ENCODE data around the gene ACP3.
A peak's percentile ranks its signal among the peaks of the same experiment; 100 is the strongest.
"Not testable (repeated sequence)": the region's sequence is repeated elsewhere in the genome, so short reads cannot be mapped to it uniquely, and the experiment has no call there.

The ACP3 gene

DNA sequence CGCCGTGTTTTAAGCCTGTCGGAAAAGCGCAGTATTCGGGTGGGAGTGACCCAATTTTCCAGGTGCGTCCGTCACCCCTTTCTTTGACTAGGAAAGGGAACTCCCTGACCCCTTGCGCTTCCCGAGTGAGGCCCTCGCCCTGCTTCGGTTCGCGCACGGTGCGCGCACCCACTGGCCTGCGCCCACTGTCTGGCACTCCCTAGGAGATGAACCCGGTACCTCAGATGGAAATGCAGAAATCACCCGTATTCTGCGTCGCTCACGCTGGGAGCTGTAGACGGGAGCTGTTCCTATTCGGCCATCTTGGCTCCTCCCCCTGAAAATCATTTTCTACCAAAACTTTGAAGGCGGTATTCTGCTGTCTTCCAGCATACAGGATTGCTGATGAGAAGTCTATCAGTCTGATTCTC lies 59.7 kb downstream of the ACP3 start:
- DNase-seq: not testable (repeated sequence)

DNA sequence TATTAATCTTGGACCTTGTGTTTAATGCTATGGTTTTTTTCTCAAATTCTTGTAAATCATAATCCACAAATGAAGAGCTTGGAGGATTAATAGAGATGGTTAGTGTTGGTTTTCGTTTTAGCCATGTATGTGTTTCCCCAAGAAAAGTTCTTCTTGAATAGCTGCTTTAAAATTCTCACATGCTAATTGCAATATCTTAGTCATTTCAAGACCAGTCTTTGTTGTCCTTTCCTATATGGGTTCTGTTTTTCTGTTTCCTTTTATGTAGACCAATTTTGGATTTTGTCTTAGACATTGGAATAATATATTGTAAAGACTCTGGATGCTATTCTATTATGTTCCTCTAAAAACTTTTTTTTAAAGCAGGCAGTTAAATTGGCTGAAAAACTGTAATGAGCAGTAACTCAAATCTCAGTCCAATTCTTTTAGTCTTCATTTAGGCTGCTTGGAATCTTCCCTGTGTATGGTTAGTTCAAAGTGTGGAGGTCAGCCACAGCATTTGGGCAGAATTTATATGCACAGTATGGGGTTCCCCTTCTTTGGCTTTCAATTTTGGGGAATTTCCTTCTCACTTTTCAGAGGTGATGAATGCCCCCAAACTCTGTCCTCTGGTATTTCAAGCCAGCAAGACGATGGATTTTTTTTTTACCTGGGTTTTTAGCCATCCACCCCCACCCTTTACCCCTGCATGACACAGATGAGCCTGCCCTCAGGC lies 61.0 kb downstream of the ACP3 start:
- no peak for DNase-seq

DNA sequence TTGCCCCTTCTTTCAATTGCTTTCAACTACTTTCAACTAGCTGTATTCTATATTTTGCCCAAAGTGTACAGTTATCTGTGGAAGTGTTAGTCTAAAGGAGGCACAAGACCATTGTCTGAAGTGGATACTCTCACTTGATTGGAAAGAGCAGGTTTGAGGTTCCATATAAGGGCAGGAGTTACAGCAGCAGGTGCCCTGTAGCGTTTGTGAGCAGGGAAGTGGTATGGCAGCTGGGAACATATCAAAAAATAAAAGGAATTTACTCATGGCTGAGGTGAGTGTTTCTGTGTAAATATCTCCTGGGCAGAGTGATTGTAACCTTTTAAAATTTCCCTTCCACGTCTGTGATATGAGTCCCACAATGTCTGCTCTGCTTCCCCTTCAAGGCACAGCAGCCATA lies 61.6 kb downstream of the ACP3 start:
- no peak for DNase-seq

DNA sequence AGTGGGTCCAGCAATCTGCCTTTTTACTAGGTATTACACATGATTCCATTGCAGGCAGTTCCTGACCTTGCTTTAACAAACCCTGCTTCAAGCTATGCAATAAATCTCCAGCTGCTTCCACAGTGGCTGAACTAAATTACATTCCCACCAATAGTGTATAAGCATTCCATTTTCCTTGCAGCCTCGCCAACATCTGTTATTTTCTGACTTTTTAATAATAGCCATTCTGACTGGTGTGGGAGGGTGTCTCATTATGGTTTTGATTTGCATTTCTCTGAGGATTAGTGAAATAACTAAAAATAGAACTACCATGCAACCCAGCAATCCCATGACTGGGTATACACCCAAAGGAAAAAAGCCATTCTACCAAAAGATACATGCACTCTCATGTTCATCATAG lies 63.7 kb downstream of the ACP3 start:
- DNase-seq: no peak

DNA sequence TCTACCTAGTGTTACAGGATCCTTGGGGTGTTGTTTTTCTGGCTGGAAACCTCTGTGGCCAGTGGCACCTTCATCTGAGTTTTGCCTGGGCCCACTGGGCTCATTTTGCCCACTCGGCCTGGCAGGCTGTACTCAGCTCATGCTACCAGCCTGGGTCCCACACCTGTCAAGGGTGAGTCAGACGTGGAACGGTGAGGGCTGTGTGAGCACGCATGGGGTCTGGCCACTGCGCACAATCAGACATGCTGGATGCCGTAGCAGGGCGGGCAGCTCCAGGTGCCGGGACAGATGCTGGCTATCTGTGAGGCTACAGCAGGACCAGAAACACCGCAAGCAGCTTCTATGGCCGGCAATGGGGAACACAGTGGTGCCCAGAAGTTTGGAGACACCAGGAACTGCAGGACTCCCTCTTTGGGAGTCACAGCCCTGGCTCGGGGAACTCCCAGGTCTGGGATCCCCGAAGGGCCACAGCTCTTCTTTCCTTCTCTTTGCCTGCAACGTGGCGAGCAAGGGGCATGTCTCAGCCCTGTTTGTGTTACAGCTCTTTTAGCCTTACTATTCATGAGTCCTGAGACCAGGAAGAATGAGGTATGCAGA lies 64.2 kb downstream of the ACP3 start:
- DNase-seq: no peak

DNA sequence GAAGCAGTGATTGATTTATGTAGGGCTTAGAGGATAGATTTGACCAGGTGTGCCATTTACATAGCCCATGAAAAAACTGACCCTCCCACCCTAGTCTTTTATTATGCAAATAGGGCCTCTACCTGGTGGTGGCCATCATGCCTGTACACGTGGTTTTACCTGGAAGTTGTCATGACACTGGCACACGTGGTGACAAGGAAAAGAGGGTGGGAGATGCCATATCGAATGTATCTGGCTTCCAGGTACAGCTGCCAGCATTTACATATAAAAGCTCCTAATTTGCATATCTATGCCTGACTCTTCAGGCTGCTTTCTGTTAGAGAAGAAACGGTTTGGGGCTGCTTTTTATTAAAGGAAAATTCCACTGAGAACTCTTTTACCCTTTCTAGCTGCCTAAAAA lies 65.1 kb downstream of the ACP3 start:
- DNase-seq: no peak

DNA sequence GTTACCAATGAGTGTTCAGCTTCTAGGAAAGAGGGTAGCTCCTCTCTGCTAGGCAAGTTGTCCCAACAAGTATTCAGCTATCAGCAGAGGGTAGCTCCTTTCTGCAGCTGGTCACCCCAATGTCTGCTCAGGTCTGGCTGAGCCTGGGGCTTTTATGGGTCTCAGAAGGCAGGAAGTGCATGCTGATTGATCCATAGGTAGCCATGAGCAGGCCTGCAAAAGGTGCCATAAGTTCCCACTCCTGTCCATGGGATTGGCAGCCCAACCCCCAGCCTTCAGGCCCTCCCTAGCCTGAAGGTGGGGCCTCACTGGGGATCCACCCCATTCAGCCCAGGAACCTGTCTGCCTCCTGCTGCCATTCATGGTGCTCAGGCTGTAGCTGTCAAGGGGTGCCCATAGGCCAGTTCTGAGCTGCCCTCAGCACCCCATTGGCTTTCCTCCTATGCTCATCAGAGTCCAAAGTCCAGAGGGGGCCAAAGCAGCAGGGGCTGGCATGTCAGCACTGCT lies 65.5 kb downstream of the ACP3 start:
- no peak for DNase-seq

DNA sequence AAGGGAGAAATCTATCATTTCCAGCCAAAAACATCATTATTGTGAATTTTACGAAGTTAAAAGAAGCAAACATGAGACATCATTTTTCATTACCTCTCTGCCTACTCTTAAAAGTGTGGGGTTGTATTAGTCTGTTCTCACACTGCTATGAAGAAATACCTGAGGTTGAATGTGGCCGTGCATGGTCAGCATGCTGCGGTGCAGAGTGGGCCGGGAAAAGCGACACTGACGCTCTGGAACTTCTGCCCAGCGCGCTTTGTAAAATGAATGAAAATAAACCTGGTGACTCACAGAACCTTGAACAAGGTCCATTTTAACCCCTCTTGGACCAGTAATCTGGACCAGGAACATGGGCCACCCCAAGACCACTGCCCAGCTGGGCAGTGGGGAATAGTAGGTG lies 69.1 kb downstream of the ACP3 start:
- DNase-seq: no peak

DNA sequence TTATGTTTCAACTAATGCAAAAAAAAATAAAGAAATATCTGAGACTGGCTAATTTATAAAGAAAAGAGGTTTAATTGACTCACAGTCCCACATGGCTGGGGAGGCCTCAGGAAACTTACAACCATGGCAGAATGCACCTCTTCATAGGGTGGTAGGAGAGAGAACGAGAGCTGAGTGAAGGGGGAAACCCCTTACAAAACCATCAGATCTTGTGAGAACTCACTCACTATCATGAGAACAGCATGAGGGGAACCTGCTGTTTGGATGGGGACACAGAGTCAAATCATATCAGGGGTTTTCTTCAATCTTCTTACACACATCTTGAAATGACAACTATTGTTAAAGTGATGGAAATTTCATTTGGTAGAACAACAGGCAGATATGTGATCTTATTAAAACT lies 75.5 kb downstream of the ACP3 start:
- DNase-seq: not testable (repeated sequence)

DNA sequence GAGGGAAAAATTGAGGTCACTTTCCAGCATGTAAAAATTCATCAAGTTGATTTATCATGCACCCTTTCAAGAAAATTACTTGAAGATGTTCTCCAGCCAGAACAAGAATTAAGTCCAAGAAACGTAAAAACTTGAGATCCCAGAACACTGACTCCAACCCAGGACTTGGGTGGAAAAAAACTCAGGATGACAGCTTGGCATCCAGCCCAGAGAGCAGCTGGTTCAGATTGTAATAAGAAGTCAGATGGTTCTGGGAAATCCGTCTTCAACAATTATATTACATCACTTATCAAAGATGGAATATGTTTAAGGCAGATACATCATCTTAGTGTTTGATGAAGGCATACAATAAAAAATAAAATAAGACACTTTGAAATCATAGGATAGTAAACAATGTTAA lies 77.1 kb downstream of the ACP3 start:
- peak; percentile 8 for DNase-seq

DNA sequence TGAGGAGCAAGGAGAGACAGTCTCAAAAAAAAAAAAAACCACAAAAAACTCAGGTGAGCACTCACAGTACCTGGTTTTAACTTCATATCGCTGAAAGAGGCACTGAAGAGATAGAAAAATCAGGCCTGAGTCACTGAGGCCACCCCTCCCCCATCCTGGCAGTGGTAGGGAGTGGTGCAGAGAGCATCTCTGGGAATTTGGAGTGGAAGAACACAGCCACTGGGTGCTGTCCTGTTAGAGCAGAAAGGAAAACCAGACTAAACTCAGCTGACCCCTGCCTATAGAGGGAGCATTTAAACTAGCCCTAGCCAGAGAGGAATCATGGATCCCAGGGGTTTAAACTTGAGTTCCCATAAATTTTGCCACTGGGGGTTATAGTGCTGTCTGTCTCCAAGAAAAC lies 77.9 kb downstream of the ACP3 start:
- no peak for DNase-seq

DNA sequence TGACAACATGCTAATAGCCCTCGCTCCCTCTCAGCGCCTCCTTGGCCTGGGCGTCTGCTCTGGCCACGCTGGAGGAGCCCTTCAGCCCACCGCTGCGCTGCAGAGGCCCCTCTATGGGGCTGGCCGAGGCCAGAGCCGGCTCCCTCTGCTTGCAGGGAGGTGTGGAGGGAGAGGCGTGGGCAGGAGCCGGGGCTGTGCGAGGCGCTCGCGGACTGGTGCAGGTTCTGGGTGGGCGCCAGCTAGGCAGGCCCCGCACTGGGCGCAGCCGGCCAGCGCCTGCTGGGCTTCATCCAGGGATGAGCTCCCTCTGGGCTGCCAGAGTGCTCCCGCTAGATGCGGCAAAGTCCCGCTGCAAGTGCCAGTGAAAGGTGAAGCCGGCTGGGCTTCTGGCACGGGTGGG lies 79.0 kb downstream of the ACP3 start:
- DNase-seq: no peak

DNA sequence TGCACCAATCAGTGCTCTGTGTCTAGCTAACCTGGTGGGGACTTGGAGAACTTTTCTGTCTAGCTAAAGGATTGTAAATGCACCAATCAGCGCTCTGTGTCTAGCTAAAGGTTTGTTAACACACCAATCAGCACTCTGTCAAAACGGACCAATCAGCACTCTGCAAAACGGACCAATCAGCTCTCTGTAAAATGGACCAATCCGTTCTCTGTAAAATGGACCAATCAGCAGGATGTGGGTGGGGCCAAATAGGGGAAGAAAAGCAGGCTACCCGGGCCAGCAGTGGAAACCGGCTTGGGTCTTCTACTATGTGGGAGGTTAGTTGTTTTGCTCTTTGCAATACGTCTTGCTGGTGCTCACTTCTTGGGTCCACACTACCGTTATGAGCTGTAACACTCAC lies 79.6 kb downstream of the ACP3 start:
- DNase-seq: not testable (repeated sequence)

DNA sequence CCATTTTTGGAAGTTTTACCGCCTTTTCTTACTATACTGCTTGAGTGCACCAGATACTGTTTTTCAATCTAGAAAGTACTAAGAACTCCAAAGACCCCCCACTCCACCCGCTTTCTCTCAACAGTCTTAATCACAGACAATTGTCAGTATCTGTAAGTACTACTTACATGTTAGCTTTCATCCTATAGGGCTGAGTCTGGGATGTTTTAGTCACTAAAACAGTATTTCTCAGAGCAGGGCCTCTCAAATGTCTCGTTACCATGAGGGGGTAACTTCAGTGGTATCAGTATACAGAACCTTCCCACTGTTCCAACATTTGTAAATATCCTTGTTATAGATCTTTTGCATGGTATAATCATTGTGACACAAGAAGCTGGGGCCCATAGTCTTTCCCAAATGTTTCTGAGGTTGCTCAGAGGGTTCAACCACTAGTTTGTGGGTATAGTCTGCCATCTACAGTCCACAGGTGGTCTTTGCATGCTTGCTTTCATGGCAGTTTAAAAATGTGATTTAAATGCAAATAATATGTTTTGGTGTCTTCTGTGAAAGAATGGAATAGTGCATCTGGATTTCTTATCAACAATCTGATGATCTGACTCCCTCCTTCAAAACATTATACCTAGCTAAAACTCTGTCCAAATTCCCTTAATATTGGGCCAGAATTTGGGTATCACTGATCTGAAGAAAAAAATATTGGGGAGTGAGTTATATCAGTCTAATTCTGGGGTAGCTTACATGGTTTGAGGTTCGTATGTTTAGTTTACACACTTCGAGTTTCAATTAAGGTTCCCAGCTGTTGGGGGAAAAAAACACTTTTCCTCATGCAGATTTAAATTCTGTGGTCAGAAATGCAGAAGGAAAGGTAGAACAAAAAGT lies 82.1 kb downstream of the ACP3 start:
- peak; percentile 33 for DNase-seq

DNA sequence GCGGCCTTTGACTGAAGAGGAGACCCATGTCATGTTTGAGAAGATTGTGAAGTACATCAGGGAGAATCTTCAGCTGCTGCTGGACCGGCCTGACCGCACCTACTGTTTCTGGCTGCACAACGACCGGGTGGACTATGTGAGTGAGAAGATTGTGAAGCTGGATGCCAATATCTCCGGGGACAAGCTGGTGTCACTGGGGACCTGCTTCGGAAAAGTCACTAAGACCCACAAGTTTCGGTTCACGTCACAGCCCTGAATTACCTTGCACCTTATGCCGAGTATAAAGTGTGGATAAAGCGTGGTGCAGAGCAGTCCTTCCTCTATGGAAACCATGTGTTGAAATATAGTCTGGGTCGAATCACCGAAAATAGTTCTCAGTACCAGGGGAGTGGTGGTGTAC lies 84.0 kb downstream of the ACP3 start:
- no peak for DNase-seq

DNA sequence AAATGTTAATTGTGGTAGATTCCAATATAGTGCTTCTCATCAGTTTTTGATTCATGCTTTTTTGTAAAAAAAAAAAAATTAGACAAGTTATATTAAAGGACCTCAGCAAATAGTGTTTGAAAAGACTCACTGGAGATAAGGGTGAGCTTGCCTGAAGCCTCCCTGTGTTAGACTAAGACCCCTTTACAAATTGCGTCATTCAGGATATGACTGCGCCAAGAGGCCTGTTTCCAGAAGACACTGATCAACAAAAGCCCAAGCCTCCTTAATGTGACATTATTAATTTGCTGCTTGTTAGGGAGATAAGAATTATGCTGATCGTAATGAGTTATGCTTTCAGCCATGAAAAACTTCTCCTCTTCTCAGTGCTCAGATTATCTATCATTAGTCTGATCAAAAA lies 87.1 kb downstream of the ACP3 start:
- no peak for DNase-seq

DNA sequence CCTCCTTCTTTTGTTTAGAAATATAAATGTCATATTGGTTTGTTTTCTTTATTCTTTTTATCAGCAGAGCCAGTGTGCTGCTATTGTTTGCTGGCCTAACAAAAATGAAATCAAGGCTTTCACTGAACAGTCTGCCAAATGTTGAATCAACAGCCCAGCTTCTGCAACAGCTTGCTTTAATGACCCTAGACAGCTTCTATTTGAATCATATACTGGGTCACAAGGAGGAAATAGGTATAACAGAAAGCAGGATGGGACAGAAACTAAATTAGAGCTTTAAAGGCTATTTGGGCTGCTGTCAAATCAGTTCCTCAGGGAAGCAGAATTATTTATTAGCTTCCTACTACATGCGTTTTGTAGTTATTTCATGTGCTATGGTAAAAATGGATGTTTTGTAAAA lies 88.0 kb downstream of the ACP3 start:
- DNase-seq: no peak

DNA sequence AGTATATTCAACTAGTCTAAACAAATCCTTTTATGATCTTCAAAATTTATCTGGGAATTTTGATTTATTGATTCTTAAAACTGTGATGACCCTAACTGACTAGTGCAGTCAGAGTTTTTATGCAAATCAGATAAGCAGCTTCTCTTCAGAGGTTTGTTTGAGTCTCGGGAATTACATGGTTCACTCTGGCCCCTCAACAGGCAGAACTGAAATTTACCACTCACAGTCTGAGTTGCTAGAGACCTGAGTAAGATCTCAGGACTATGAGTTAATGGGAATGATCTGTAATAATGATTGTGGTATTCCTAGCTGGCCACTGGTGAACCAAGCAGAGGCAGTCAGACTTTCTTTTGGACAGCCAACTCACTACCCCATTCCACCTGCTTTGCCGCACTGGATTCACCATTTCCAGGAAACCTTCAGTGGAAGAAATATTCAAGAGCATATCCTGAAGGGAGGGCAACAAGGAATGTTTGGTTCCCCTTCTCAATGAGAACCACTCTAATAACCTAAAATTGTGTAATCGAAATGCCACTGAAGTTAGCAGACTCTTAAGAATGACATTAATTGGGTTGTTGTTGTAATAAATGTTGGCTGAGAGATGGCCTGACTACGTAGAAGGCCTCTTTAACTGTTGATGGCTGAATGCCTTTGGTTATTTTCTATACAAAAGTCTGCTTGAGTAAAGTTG lies 88.5 kb downstream of the ACP3 start:
- no peak for DNase-seq

DNA sequence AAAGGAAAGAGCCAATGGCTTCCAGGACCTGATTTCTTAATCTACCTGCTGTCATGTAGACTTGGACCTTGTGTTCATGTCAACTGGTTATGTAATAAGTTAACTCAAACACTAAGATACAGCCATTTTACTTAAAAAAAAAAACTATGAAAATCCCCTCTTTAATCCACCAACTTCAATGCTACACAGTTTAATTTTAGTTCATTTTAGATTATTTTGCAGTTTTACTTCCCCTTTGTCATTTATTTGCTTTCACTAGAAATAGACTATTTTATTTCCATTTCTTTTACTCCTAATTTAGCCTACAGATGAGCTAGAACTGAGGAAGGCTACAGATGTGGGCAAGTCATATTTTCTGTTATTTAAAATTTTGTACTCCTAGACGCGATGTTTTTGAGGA lies 89.4 kb downstream of the ACP3 start:
- no peak for DNase-seq

DNA sequence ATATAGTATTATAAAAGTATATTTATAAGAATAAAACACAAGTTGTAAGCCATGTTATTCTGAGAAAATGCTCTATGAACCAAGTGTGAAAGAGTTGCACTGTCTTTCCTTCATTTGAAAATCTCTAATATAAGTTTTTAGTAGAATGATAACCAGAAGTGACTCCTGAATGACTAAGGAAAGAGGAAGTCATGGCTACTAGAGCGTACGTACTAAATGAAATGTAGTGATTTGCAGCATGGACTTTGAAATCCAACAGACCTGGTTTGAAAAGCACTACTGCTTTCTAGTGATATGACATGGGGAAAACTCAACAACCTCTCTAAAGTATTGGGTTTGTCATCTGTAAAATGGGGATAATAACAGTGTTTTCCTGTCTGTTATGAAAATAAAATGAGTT lies 89.8 kb downstream of the ACP3 start:
- DNase-seq: no peak

Data from DMS79 treated with DMSO at 0.1 percent for 48 hours (cell line).